ENCODE results near the gene TEK. TPM values are rescaled to one million over a fixed set of nuclear protein-coding genes. Genes with fewer than 3 reads are reported as not detected.

The TEK gene
- total RNA-seq, 1 donor from 2014 or later = 21.7 TPM

DNA sequence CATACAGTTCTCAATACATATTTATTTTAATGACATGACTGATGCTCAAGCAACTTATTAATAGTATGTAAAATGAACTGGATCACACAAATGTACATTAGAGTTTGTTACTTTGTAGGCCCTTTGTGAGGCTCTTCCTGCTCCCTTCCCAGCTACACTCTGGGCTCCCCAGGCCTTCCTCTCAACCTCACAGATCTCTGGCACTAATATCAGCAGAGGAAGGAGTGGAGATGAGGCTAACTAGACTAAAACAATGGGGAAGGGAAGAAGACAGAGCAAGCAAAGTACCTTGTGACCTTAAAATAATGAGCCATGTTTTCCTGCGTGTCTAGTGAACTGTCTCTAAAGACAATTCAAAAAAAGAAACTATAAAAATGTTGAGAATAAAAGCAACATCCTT lies 30.3 kb upstream of the TEK start:
- H3K36me3 ChIP-seq = no peaks in the 10 kb centered on the region
- no peak overlapping the region for H3K4me3 ChIP-seq
- H3K27ac ChIP-seq (replicated peaks) = peak overlapping the region; percentile 31
- no peaks in the 10 kb centered on the region for H3K27me3 ChIP-seq (ENCODE audit: low read depth)
- H3K9me3 ChIP-seq (replicated peaks) = no peaks in the 10 kb centered on the region
- no peak for DNase-seq
- no peaks in the 10 kb centered on the region for H3K4me1 ChIP-seq
- TF ChIP-seq, protein P1, sequence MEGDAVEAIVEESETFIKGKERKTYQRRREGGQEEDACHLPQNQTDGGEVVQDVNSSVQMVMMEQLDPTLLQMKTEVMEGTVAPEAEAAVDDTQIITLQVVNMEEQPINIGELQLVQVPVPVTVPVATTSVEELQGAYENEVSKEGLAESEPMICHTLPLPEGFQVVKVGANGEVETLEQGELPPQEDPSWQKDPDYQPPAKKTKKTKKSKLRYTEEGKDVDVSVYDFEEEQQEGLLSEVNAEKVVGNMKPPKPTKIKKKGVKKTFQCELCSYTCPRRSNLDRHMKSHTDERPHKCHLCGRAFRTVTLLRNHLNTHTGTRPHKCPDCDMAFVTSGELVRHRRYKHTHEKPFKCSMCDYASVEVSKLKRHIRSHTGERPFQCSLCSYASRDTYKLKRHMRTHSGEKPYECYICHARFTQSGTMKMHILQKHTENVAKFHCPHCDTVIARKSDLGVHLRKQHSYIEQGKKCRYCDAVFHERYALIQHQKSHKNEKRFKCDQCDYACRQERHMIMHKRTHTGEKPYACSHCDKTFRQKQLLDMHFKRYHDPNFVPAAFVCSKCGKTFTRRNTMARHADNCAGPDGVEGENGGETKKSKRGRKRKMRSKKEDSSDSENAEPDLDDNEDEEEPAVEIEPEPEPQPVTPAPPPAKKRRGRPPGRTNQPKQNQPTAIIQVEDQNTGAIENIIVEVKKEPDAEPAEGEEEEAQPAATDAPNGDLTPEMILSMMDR (IDR thresholded peaks at IDR 0.05; ENCODE audit: borderline replicate concordance) = no peak
- intact Hi-C loops (cut with micrococcal nuclease) = no loop called here

DNA sequence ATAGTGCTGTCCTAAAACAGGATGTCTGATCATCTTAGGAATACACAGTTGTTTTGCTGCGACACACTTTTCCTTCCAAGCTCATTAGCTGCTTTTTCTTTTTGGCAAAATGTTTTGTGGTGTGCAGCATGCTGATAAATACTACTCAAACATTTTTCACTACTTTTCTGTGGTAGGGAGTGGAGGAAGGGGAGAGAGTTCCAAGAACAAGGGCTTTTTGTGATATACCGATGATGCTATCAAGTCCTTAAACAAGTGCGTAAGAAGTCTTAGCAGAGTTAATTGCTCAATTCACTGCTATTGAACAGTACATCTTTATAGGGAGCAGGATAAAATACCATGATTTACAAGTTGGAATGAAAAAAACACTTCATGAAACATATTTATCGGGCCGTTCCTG lies 23.6 kb upstream of the TEK start:
- intact Hi-C loops (cut with micrococcal nuclease) = no loop called here
- H3K4me1 ChIP-seq = no peaks in the 10 kb centered on the region
- H3K36me3 ChIP-seq = no peaks in the 10 kb centered on the region
- TF ChIP-seq, protein P1 (IDR thresholded peaks at IDR 0.05; ENCODE audit: borderline replicate concordance) = no peak
- no peak overlapping the region for H3K27ac ChIP-seq (replicated peaks)
- H3K9me3 ChIP-seq (replicated peaks) = no peaks in the 10 kb centered on the region
- H3K27me3 ChIP-seq (ENCODE audit: low read depth) = no peaks in the 10 kb centered on the region
- H3K4me3 ChIP-seq = no peak overlapping the region
- DNase-seq = no peak

DNA sequence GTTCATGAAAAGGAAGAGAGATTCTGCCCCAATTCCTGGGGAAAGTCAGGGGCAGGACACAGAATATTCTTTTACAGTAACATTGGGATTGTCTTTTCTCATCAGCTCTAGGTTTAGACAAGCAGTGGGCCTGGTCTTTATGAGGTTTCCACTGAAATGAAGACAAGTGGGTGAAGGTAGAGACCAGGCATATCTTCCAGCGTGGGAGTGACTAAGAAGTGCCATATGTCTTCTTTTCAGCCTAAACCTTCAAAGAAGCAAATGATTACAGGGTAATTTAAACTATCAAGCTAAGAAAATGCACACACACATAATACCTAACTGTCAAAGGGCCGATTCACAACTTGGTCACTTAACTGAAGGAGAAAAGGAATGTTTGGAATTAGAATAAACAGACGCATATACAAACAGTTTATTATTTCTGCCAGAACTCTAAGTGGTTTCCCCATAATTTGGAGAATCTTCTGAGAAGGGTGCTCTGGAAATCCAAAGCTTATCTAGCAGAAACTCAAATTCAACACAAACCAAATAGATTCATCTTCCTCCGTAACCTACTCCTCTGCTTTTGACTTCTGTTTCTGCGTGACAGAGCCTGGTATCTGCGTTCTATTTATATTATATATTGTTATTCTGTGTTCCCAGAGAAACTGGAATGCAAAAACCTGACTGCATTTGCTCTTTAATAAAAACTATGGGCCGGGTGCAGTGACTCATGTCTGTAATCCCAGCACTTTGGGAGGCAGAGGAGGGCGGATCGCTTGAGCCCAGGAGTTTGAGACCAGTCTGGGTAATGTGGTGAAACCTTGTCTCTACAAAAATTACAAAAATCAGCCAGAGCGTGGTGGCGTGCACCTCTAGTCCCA lies 22.0 kb upstream of the TEK start:
- intact Hi-C loops (cut with micrococcal nuclease) = no loop called here
- no peak overlapping the region for H3K4me3 ChIP-seq
- H3K9me3 ChIP-seq (replicated peaks) = no peaks in the 10 kb centered on the region
- TF ChIP-seq, protein P1 (IDR thresholded peaks at IDR 0.05; ENCODE audit: borderline replicate concordance) = no peak
- no peaks in the 10 kb centered on the region for H3K4me1 ChIP-seq
- H3K27me3 ChIP-seq (ENCODE audit: low read depth) = no peaks in the 10 kb centered on the region
- DNase-seq = no peak
- no peaks in the 10 kb centered on the region for H3K36me3 ChIP-seq
- no peak overlapping the region for H3K27ac ChIP-seq (replicated peaks)

DNA sequence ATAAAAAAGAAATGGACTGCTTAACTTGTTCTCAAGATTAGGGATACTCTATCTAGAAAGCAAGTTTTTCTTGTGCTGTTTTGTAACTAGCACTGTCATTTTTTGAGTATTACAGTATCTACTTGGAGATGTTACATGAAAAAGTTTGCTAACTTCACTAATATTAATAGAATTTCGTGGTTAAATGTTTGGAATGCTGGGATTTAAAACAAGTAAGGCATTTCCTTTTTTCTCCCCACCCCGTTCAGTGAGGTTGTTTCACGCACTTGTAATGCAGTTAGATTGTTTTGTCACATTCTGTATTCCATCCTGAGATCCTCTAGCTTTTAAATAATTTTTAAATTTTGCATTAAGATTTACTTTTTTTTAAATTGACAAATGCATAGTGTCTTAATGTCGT lies 20.0 kb upstream of the TEK start:
- Histone ChIP-seq H3K27me3 (ENCODE audit: low read depth) (no peaks in the 10 kb centered on the region), H3K27ac (replicated peaks) (no peak overlapping the region), H3K36me3 (no peaks in the 10 kb centered on the region), H3K4me1 (no peaks in the 10 kb centered on the region), H3K4me3 (no peak overlapping the region), H3K9me3 (replicated peaks) (no peaks in the 10 kb centered on the region)
- intact Hi-C loops (cut with micrococcal nuclease) = no loop called here
- TF ChIP-seq, protein P1 (IDR thresholded peaks at IDR 0.05; ENCODE audit: borderline replicate concordance) = no peak
- DNase-seq = no peak

DNA sequence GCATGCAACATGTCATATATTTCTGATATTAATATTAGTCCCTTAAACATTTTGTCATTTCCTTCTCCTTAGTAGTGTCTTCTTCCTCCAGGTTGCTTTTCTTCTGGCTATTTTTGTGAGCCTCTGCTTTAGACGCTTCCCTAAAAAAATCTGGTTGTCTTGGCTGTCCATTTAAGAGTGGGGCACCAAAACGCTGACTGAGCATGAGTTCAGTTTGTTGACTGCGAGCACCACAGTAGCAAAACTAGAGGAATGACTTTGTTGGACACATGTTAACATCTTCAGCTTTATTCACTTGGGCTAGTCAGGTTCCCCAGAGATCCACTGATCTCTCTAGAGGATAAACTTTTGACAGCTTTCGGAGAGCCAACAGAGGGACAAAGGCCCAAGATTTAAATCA lies 19.3 kb upstream of the TEK start:
- H3K4me3 ChIP-seq = no peak overlapping the region
- no peaks in the 10 kb centered on the region for H3K27me3 ChIP-seq (ENCODE audit: low read depth)
- no peak for DNase-seq
- H3K9me3 ChIP-seq (replicated peaks) = no peaks in the 10 kb centered on the region
- no peaks in the 10 kb centered on the region for H3K36me3 ChIP-seq
- H3K27ac ChIP-seq (replicated peaks) = no peak overlapping the region
- H3K4me1 ChIP-seq = peaks cover 3% of the 10 kb centered on the region
- TF ChIP-seq, protein P1 (IDR thresholded peaks at IDR 0.05; ENCODE audit: borderline replicate concordance) = no peak
- intact Hi-C loops (cut with micrococcal nuclease) = no loop called here
